Smooth muscle cell (in vitro differentiated cells): Measurements from ENCODE around the gene C2orf49. TPM values are rescaled to one million over a fixed set of nuclear protein-coding genes. Genes with fewer than 3 reads are reported as not detected.
A peak's percentile ranks its signal among the peaks of the same experiment; 100 is the strongest.

Source experiments
- DNase-seq: peaks from one replicate; lab custom pipeline; 2025; ENCODE audit not compliant: unreplicated experiment; lab: John Stamatoyannopoulos, UW
- H2AFZ ChIP-seq: fragments of 200-600 bp; sonication (generic); 2 replicates; pipeline ENCODE4 v1.6.0; 2016; ENCODE audit warnings: antibody characterized with exemption, low read depth, mild to moderate bottlenecking
- H3F3A ChIP-seq: fragments of 200-600 bp; sonication (generic); 2 replicates; pipeline ENCODE4 v1.6.0; 2017; ENCODE audit warnings: antibody characterized with exemption, low read depth
- H3K27ac ChIP-seq: fragments of 200-600 bp; sonication (generic); 2 replicates; pipeline ENCODE4 v1.5.1; 2016; ENCODE audit warnings: low read depth, mild to moderate bottlenecking
- H3K27me3 ChIP-seq: fragments of 200-600 bp; sonication (generic); 2 replicates; pipeline ENCODE4 v1.6.1; 2016; ENCODE audit warnings: low read depth, mild to moderate bottlenecking
- H3K36me3 ChIP-seq: fragments of 200-600 bp; sonication (generic); 2 replicates; pipeline ENCODE4 v1.5.1; 2016; ENCODE audit warnings: low read depth
- H3K4me1 ChIP-seq: fragments of 200-600 bp; sonication (generic); 2 replicates; pipeline ENCODE4 v1.5.1; 2016; ENCODE audit warnings: low read depth
- H3K4me2 ChIP-seq: fragments of 200-600 bp; sonication (generic); 2 replicates; pipeline ENCODE4 v1.6.0; 2016; ENCODE audit warnings: mild to moderate bottlenecking
- H3K4me3 ChIP-seq: fragments of 200-600 bp; sonication (generic); 2 replicates; pipeline ENCODE4 v1.5.1; 2016; ENCODE audit warnings: mild to moderate bottlenecking
- H3K79me2 ChIP-seq: fragments of 200-600 bp; sonication (generic); 2 replicates; pipeline ENCODE4 v1.6.0; 2016; ENCODE audit warnings: low read depth, mild to moderate bottlenecking
- H3K9ac ChIP-seq: fragments of 200-600 bp; sonication (generic); 2 replicates; pipeline ENCODE4 v1.6.0; 2016; ENCODE audit warnings: low read depth
- H3K9me3 ChIP-seq: fragments of 200-600 bp; sonication (generic); replicated peaks from 2 replicates; pipeline ENCODE4 v1.5.1; 2016; ENCODE audit warnings: low read depth
- H4K20me1 ChIP-seq: fragments of 200-600 bp; sonication (generic); 2 replicates; pipeline ENCODE4 v1.6.0; 2016; ENCODE audit warnings: low read depth
- WGBS: methylation state at CpG from one replicate; pipeline ENCODE4 v1.1.7; 2016; ENCODE audit warnings: low lambda C conversion rate; 5-methylcytosine and 5-hydroxymethylcytosine counted together
- polyA plus RNA-seq: library from polyadenylated mRNA; unstranded; fragments of >200 nt; fragmentation: Nextera tagmentation; extraction: Ambion mirVana; gene quantifications from 2 replicates; pipeline ENCODE4 v1.2.1, GENCODE V29; 2016
- total RNA-seq: library from RNA; depleted of rRNA; stranded (reverse); fragments of >200 nt; gene quantifications from 2 replicates; pipeline ENCODE4 v1.2.3, GENCODE V29; 2014
- TF ChIP-seq, protein P1 (sequence below): fragments of 200-600 bp; sonication (generic); IDR thresholded peaks from 2 replicates; pipeline ENCODE4 v1.5.1; 2017; ENCODE audit warnings: borderline replicate concordance, mild to moderate bottlenecking, antibody characterized with exemption; ENCODE audit not compliant: insufficient read depth, poor library complexity, severe bottlenecking

C2orf49 gene
- total and polyA plus RNA-seq, 2 experiments from 2014 or later = 17.9 to 37.7 TPM

- Histone ChIP-seq H2AFZ (no peak overlapping the region), H3K27me3 (no peaks in the 10 kb centered on the region), H3K4me2 (no peak overlapping the region), H3K4me3 (no peak overlapping the region), H3K9ac (no peak overlapping the region), H3F3A (no peaks in the 10 kb centered on the region), H3K4me1 (no peaks in the 10 kb centered on the region), H4K20me1 (no peaks in the 10 kb centered on the region), H3K27ac (no peak overlapping the region), H3K9me3 (no peaks in the 10 kb centered on the region), H3K36me3 (peaks cover 3% of the 10 kb centered on the region), H3K79me2 (no peaks in the 10 kb centered on the region)
- DNase-seq = no peak
- WGBS = 86% methylated on average over 6 of the region's 6 CpGs
- TF ChIP-seq, protein P1, sequence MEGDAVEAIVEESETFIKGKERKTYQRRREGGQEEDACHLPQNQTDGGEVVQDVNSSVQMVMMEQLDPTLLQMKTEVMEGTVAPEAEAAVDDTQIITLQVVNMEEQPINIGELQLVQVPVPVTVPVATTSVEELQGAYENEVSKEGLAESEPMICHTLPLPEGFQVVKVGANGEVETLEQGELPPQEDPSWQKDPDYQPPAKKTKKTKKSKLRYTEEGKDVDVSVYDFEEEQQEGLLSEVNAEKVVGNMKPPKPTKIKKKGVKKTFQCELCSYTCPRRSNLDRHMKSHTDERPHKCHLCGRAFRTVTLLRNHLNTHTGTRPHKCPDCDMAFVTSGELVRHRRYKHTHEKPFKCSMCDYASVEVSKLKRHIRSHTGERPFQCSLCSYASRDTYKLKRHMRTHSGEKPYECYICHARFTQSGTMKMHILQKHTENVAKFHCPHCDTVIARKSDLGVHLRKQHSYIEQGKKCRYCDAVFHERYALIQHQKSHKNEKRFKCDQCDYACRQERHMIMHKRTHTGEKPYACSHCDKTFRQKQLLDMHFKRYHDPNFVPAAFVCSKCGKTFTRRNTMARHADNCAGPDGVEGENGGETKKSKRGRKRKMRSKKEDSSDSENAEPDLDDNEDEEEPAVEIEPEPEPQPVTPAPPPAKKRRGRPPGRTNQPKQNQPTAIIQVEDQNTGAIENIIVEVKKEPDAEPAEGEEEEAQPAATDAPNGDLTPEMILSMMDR = no peak
Observed at GRCh38 chr2:105290981-105291660, 46.2 kb upstream of the C2orf49 start.

- Histone ChIP-seq H3K79me2 (no peaks in the 10 kb centered on the region), H2AFZ (no peak overlapping the region), H3K4me1 (no peaks in the 10 kb centered on the region), H3F3A (no peaks in the 10 kb centered on the region), H3K9me3 (no peaks in the 10 kb centered on the region), H3K4me2 (no peak overlapping the region), H3K36me3 (no peaks in the 10 kb centered on the region), H3K9ac (no peak overlapping the region), H3K27ac (no peak overlapping the region), H4K20me1 (no peaks in the 10 kb centered on the region), H3K27me3 (no peaks in the 10 kb centered on the region), H3K4me3 (no peak overlapping the region)
- TF ChIP-seq, protein P1 = no peak
- no peak for DNase-seq
- WGBS = 85% methylated on average over 2 of the region's 2 CpGs
Observed at GRCh38 chr2:105291981-105292380, 45.4 kb upstream of the C2orf49 start.

GRCh38 chr2:105294046-105294445 lies 43.3 kb upstream of the C2orf49 start:
- no peaks in the 10 kb centered on the region for H3F3A ChIP-seq
- DNase-seq = no peak
- H3K9ac ChIP-seq = no peak overlapping the region
- H3K4me1 ChIP-seq = no peaks in the 10 kb centered on the region
- no peak overlapping the region for H3K27ac ChIP-seq
- no peak overlapping the region for H2AFZ ChIP-seq
- no peaks in the 10 kb centered on the region for H3K27me3 ChIP-seq
- TF ChIP-seq, protein P1 = no peak
- H3K4me3 ChIP-seq = no peak overlapping the region
- H3K4me2 ChIP-seq = no peak overlapping the region
- no peaks in the 10 kb centered on the region for H3K9me3 ChIP-seq
- 88% methylated on average over 6 of the region's 6 CpGs for WGBS
- no peaks in the 10 kb centered on the region for H4K20me1 ChIP-seq
- H3K36me3 ChIP-seq = no peaks in the 10 kb centered on the region
- H3K79me2 ChIP-seq = no peaks in the 10 kb centered on the region

GRCh38 chr2:105294844-105295481 lies 42.4 kb upstream of the C2orf49 start:
- no peaks in the 10 kb centered on the region for H3F3A ChIP-seq
- 40% methylated on average over 5 of the region's 5 CpGs for WGBS
- peak; percentile 6 for DNase-seq
- peaks cover 7% of the 10 kb centered on the region for H4K20me1 ChIP-seq
- no peak overlapping the region for H3K4me2 ChIP-seq
- H2AFZ ChIP-seq = no peak overlapping the region
- no peaks in the 10 kb centered on the region for H3K4me1 ChIP-seq
- H3K79me2 ChIP-seq = no peaks in the 10 kb centered on the region
- no peaks in the 10 kb centered on the region for H3K9me3 ChIP-seq
- H3K27ac ChIP-seq = no peak overlapping the region
- H3K4me3 ChIP-seq = no peak overlapping the region
- H3K27me3 ChIP-seq = no peaks in the 10 kb centered on the region
- H3K36me3 ChIP-seq = no peaks in the 10 kb centered on the region
- H3K9ac ChIP-seq = no peak overlapping the region
- TF ChIP-seq, protein P1 = peak; percentile 54
